ENCODE results near the gene RRAS.

RRAS gene

DNA sequence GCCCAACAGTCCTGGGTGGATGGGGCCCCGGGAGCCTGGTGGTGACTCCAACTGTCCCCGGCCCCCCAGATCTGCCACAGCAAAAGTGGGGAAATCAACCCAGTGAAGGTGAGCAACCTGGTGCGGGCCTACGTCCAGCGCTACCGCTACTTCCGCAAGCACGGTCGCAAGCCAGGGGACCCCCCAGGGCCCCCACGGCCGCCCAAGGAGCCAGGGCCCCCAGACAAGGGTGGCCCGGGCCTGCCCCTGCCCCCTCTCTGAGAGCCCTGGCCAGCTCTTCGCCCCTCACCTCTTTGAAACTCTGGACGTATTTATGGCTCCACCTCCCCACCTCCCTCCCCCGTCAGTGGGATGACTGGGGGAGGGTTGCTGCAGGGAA is 18.2 kb upstream of the RRAS start:
- H3K27ac ChIP-seq = no peak overlapping the region
- no peak for TF ChIP-seq ZFX (IDR thresholded peaks at IDR 0.05; ENCODE audit: borderline replicate concordance)
- TF ChIP-seq, protein P1, sequence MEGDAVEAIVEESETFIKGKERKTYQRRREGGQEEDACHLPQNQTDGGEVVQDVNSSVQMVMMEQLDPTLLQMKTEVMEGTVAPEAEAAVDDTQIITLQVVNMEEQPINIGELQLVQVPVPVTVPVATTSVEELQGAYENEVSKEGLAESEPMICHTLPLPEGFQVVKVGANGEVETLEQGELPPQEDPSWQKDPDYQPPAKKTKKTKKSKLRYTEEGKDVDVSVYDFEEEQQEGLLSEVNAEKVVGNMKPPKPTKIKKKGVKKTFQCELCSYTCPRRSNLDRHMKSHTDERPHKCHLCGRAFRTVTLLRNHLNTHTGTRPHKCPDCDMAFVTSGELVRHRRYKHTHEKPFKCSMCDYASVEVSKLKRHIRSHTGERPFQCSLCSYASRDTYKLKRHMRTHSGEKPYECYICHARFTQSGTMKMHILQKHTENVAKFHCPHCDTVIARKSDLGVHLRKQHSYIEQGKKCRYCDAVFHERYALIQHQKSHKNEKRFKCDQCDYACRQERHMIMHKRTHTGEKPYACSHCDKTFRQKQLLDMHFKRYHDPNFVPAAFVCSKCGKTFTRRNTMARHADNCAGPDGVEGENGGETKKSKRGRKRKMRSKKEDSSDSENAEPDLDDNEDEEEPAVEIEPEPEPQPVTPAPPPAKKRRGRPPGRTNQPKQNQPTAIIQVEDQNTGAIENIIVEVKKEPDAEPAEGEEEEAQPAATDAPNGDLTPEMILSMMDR (IDR thresholded peaks at IDR 0.05) = no peak

DNA sequence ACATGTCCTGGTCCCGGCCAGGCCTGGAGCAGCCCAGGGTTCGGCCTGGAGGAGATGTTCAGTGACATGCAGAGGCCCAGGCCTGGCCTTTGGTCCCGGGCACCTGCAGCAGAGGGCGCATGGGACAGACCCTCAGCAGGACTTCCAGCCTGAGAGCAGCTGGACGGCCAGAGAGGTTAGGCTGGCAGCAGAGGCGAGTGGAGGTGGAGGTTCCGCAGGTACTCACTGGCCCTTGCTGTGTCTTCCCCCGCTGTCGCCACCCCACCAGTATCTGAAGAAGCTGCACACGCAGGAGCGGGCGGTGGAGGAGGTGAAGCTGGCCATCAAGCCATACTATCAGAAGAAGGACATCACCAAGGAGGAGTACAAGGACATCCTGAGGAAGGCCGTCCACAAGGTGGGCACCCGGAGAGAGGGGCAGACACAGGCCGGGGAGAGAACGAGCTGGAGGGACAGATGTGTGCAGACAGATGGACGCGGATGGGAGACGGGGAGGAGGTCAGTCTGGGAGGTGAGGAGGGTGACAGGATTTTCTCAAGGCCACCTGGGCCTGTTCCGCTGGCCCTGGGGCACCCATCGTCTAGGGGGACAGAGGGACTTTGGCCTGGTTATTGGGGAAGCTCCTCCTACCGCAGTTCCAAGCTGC is 17.7 kb upstream of the RRAS start:
- H3K27ac ChIP-seq = no peak overlapping the region
- TF ChIP-seq, protein P1 (IDR thresholded peaks at IDR 0.05) = no peak
- no peak for TF ChIP-seq ZFX (IDR thresholded peaks at IDR 0.05; ENCODE audit: borderline replicate concordance)

- H3K27ac ChIP-seq = no peak overlapping the region
- TF ChIP-seq, protein P1 (IDR thresholded peaks at IDR 0.05) = no peak
- TF ChIP-seq ZFX (IDR thresholded peaks at IDR 0.05; ENCODE audit: borderline replicate concordance) = no peak
Observed at GRCh38 chr19:49656456-49657109, 16.6 kb upstream of the RRAS start.

GRCh38 chr19:49655570-49656455 is 15.9 kb upstream of the RRAS start:
- TF ChIP-seq ZFX (IDR thresholded peaks at IDR 0.05; ENCODE audit: borderline replicate concordance) = no peak
- TF ChIP-seq, protein P1 (IDR thresholded peaks at IDR 0.05) = no peak
- no peak overlapping the region for H3K27ac ChIP-seq

DNA sequence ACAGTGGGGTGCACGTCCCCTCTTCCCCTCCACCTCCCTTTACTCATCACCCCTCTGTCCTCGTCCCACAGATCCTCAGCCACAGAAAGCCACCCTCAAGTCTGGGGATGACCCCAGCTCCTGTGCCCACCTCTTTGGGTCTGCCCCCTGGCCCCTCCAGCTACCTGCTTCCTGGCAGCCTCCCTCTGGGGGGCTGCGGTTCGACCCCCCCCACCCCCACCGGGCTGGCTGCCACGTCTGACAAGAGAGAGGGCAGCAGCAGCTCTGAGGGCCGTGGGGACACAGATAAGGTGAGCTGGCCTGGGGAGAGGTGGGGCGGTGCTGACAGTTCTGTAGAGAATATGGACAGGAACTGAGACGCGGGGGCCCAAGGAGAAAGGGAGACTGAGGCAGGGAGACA is 14.6 kb upstream of the RRAS start:
- TF ChIP-seq, protein P1 (IDR thresholded peaks at IDR 0.05) = no peak
- no peak for TF ChIP-seq ZFX (IDR thresholded peaks at IDR 0.05; ENCODE audit: borderline replicate concordance)
- H3K27ac ChIP-seq = no peak overlapping the region

DNA sequence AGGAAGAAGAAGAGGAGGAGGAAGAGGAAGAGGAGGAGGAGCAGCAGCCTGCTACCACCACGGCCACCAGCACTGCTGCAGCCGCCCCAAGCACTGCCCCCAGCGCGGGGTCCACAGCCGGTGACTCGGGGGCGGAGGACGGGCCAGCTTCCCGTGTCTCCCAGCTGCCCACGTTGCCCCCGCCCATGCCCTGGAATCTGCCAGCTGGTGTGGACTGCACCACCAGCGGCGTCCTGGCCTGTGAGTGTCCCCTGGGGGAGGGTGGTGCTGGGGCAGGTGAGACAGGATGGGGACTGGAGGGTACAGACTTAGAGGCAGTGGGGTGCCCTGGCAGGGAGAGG is 13.5 kb upstream of the RRAS start:
- TF ChIP-seq, protein P1 (IDR thresholded peaks at IDR 0.05) = no peak

More for the DNA sequence above, 13.5 kb upstream of the RRAS start:
- no peak overlapping the region for H3K27ac ChIP-seq

Measured in 22Rv1 (cell line).